Bone marrow (tissue), 2 donors: ENCODE measurements around the gene PRPH2.

ENCODE experiments used
- DNase-seq, 2 donors: peaks; one replicate each; lab custom pipeline; 2025; lab: John Stamatoyannopoulos, UW

PRPH2 gene, protein sequence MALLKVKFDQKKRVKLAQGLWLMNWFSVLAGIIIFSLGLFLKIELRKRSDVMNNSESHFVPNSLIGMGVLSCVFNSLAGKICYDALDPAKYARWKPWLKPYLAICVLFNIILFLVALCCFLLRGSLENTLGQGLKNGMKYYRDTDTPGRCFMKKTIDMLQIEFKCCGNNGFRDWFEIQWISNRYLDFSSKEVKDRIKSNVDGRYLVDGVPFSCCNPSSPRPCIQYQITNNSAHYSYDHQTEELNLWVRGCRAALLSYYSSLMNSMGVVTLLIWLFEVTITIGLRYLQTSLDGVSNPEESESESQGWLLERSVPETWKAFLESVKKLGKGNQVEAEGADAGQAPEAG

GRCh38 chr6:42722497-42722896, at the start of gene PRPH2:
Gene PRPH2 (minus strand): TSS chr6:42722597. CDS start chr6:42722334, 263 bp downstream.
- no peak for DNase-seq

DNA sequence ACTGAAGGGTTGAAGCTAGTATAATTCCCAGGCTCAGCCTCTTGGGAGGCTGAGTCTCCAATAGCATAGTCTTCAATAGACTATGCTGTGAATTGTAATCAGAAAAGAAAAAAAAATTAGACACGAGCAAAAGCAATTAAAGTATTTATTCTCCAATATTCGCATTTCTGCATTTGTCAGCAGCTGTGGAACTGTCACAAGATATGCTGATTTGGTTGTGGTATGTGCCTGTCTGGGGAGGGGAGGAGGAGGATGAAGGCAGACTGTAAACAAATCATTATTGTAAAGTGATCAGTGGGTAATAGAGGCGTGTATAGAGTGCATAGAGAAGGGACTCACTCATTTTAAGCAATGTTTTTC, 49.3 kb upstream of the PRPH2 start:
- no peak for DNase-seq

DNA sequence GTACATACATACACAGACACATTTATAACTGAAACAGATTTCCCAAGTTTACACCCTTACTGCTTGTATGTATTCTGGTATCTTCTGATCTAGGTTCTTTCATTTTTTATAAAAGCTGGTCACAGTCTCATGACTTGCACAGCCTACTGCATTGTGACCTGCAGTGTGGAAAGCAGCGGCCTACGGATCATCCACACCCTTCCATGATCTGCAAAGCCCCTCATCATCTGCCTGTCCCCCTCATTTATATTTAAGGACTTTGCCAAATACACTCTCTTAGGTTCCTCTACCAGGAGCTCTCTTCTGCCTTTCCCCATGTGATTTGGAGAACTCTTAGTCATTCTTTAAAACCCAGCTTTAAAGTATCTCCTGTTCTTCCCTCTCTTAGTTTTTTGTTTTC, 47.4 kb upstream of the PRPH2 start:
- DNase-seq: no peak

DNA sequence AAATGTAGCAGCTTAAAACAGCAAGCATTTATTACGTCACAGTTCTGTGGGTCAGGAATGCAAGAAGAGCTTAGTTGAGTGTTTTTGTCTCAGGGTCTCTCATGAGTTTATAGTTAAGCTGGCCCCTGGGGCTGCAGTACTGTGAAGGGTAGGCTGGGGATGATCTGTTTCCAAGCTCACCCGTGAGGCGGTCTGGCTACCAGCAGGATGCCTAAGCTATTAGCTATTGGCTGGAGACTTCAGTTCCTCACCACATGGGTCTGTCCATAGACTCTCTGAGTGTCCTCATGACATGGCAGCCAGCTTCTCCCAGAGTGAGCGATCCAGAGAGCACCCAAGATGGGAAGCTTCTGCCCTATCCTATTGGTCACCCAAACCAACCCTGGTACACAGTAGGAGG, 46.7 kb upstream of the PRPH2 start:
- no peak for DNase-seq

DNA sequence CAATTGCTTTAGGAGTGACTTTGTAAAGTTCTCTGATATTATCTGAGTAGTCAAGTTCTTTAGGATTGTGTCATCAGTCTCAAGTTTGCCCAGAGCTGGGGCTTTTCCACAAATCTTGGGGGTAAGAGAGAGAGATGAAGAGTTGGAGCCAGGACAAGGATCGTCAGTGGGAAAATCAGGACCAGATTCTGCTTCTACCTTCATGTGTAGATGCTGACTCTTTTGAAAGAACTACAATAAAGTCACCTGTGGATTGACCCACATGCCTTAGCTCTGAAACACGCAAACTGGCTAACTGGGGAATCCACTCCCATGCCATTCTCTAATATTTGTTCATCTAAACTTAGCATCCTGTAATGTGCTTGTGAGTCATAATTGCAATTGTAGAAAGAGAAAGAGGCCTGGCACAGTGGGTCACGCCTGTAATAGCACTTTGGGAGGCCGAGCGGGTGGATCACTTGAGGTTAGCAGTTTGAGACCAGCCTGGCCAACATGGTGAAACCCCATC, 43.8 kb upstream of the PRPH2 start:
- no peak for DNase-seq

GRCh38 chr6:42764911-42765648, 42.7 kb upstream of the PRPH2 start:
- DNase-seq: no peak

DNA sequence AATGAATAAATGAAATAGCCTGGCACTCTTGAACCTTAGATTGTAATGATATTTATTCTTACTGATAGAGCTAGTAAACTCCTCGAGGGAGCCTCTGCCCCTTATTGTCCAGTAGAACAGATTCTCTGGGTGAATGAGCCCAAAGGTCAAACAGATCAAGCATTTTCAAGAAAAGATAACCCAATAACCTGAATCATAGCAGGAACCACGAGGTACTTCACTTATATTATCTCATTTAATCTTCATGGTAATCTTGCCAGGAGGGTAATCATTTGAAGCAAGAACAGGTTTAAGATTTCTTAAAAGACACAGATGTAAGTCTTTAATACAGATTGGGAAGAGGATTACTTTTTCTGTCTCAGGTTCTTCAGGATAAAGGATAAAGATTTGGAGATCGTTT, 40.6 kb upstream of the PRPH2 start:
- no peak for DNase-seq

DNA sequence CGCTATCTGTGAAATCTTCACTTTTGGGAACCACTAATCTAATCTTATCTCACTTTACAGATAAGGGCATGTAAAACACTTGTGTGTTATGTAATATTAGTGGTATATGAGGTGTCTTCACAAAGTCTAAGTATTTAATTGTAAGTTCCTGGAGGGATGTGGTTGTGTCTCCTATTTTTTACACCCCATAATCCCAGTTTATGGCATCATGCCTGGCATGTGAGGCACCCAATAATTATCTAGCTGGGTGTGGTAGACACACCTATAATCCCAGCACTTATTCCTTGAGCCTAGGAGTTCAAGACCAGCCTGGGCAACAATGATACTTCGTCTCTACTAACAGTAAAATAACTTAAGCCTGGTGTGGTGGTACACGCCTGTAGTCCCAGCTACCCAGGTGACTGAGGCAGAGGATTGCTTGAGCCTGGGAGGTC, 40.0 kb upstream of the PRPH2 start:
- no peak for DNase-seq

GRCh38 chr6:42761287-42762067, 39.1 kb upstream of the PRPH2 start:
- DNase-seq: no peak

DNA sequence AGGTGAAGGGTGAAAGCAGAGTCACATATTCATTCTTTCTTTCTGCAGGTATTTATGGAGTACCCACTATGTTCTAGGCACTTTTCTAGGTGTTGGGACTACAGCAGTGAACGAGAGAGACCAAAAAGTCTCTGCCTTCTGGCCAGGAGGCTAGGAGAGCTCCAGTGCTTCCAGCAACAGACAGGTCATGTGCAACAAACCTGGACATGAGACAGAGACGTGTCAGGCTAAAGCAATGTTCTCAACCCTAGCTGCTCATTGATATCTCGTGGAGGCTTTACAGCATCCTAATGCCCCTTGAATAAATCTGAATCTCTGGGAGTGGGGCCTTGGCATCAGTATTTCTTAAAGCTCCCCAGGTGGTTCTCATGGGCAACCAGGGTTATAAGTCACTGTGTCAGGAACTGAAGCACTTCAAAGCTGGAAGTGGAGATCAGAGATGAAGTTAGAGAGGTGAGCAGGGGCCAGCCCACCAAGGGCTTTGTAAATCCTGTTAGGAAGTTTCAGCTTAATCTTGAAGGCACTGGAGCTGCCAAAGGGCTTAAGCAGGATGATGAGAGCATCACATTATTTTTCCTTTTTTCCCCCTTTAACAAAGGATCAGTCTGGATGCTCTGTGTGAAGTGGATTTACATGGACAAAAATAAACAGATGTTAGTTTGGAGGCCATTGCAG, 36.5 kb upstream of the PRPH2 start:
- no peak for DNase-seq

GRCh38 chr6:42756722-42757121, 34.3 kb upstream of the PRPH2 start:
- no peak for DNase-seq

DNA sequence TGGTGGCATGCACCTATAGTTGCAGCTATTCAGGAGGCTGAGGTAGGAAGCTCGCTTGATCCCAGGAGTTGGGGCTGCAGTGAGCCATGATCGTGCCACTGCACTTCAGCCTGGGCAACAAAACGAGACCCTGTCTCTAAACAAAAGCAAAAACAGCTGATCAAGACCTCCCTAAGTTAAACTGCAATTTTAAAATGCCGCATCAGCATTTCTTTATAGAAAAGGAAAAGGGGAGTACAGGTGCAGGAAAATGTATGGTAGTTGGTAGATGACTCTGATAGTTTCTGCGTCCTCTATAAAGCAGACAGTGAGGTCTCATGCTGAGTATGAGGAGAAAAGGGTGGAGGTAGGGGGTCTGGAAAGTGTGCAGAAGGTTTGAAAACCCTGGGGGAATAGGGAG, 32.4 kb upstream of the PRPH2 start:
- DNase-seq: no peak

DNA sequence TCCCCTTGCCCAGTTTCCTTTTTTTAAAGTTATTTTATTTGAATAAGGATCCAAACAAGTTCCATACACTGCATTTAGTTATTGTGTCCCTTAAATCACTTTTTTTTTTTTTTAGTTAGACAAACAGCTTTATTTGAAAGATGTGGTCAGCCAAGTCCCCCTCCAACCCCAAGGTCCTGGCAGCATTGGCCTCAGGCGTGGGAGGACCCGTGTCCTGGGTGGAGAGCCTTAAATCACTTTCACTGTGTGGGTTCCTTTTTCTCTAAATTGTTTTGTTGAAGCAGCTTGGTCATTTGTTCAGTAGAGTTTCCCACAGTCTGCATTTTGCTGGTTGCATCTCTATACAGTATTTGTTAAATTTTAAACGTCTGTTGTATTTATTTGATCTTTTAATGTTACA, 28.7 kb upstream of the PRPH2 start:
- DNase-seq: no peak

GRCh38 chr6:42748203-42748898, 26.0 kb upstream of the PRPH2 start:
- DNase-seq: no peak

GRCh38 chr6:42746463-42747391, 24.3 kb upstream of the PRPH2 start:
- DNase-seq: peak; percentile 71 to 86

DNA sequence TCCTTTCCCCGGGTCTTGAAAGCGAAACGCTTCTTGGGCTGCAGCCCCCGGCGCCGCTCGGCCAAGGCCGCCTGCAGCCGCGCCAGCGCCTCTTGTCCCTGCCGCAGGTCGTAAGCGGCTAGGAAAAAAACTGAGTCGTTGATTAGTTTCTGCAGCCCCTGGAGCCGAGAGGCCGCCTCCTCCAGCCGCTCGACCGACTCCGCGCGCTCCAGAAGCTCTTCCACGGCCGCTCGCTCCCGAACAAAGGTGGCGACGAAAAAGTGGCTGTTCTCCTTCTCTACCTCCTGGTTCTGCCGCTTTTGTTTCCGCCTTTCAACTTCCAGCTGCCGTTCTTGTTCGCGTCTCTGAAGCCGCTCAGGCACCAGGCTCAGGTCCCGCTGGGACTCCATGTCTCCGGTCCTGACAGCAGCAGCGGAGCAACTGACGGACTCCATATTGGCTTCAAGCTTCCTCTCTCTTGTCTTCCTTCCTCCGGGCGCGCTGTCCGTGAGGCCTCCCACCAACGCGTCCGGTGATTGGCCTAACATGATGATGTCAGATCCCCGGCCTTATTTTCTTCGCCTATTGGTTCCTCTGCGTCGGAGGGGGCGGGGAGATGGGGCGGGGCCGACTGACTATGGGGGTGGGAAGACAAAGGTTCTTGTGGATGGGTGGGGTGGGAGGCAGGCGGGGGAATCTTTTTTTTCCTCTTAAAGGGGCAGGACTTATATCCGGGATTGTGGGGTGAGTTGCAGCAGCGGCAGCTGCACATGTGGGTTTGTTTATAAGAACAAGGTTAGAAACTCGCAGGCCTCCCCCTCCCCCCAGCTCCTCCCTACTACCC, 23.5 kb upstream of the PRPH2 start, which contains the start of gene TBCC:
TSS of gene TBCC (minus strand) at position 464 of the 823 bp plus-strand sequence. CDS start at position 434, 30 bp downstream.
- peak; percentile 71 to 95 for DNase-seq

GRCh38 chr6:42745083-42745639, 22.8 kb upstream of the PRPH2 start:
- DNase-seq: peak in 1 of 2 donors; percentile 30

- no peak for DNase-seq
These were observed 22.0 kb upstream of the PRPH2 start for GRCh38 chr6:42744351-42744893.
